ENCODE measurements around the gene ANKIB1. TPM values are rescaled to one million over a fixed set of nuclear protein-coding genes. Genes with fewer than 3 reads are reported as not detected.

The ANKIB1 gene
- total and polyA plus RNA-seq, 9 of the 15 experiments (the other 6 are each of a cell fraction or from before 2014, with no cell fraction given), result 5.9 to 25.2 (median 16.1) TPM

GRCh38 chr7:92245487-92246359 lies at the start of gene ANKIB1, which contains the start of gene KRIT1 (continued):
- TF ChIP-seq KDM4B (IDR thresholded peaks at IDR 0.05; ENCODE audit: borderline replicate concordance in 2 of 2, low read depth in 1 of 2) (peak in 1 of 2 experiments; percentile 22; a peak in 2 of 4 replicates), ZNF184 (CRISPR knock-in tag; IDR thresholded peaks at IDR 0.05) (no peak), E4F1 (CRISPR knock-in tag; IDR thresholded peaks at IDR 0.05; ENCODE audit: borderline replicate concordance) (no peak), FOS (IDR thresholded peaks at IDR 0.05; ENCODE audit: extremely low read depth, insufficient read length) (no peak), POLR2AphosphoS5 (IDR thresholded peaks at IDR 0.05; ENCODE audit: control insufficient read depth, insufficient read depth, low read depth, low read length) (peak; percentile 92), ZNF655 (CRISPR knock-in tag; IDR thresholded peaks at IDR 0.05) (no peak), MEF2D (tag; conservative IDR thresholded peaks at IDR 0.05; ENCODE audit: low read depth) (peak; percentile 68; the same call in 1 of the 2 replicates), GABPA (tag; conservative IDR thresholded peaks at IDR 0.05; ENCODE audit: low read depth) (peak; percentile 100), ZBTB34 (CRISPR knock-in tag; IDR thresholded peaks at IDR 0.05) (no peak), MEIS2 (IDR thresholded peaks at IDR 0.05; ENCODE audit: partially characterized antibody) (no peak), CTBP1 (IDR thresholded peaks at IDR 0.05; ENCODE audit: borderline replicate concordance) (no peak), POLR3A (IDR thresholded peaks at IDR 0.05; ENCODE audit: borderline replicate concordance, extremely low read depth, insufficient read depth, insufficient read length) (no peak)

Measured in K562 (cell line).